Tibial nerve (tissue), 4 donors: Measurements from ENCODE around the gene FOLH1.
"Not testable (repeated sequence)": the region's sequence is repeated elsewhere in the genome, so short reads cannot be mapped to it uniquely, and the experiment has no call there.

ENCODE experiments used
- CTCF ChIP-seq, 5 experiments: fragments of 200-600 bp in 3 of 5; fragments of 450-650 bp in 2 of 5; sonication (generic) in 3 of 5; IDR thresholded peaks; one replicate each; pipeline ENCODE4 v1.5.1; 2016 to 2019; ENCODE audit warnings: antibody characterized with exemption in 5 of 5, mild to moderate bottlenecking in 3 of 5, moderate library complexity in 2 of 5
- EP300 ChIP-seq, 2 donors: sonication (generic); formaldehyde crosslinking; IDR thresholded peaks; one replicate each; pipeline ENCODE4 v1.6.1; 2017; ENCODE audit warnings: antibody characterized with exemption in 2 of 2, mild to moderate bottlenecking in 1 of 2
- POLR2A ChIP-seq, 2 donors: fragments of 450-650 bp; IDR thresholded peaks; one replicate each; pipeline ENCODE4 v1.6.1; 2017; ENCODE audit warnings: antibody characterized with exemption in 2 of 2, mild to moderate bottlenecking in 2 of 2, moderate library complexity in 2 of 2

GRCh38 chr11:49230001-49230400, 21.6 kb upstream of the FOLH1 start:
- TF ChIP-seq CTCF, EP300, POLR2A (IDR thresholded peaks at IDR 0.05): not testable (repeated sequence)
